Measurements from ENCODE around the gene FKBP1C.

The FKBP1C gene

GRCh38 chr6:63193324-63193723 lies 17.9 kb upstream of the FKBP1C start:
- DNase-seq: no peak
- H3K36me3 ChIP-seq (replicated peaks; ENCODE audit: insufficient read depth, low read length): no peaks in the 10 kb centered on the region
- no peak for TF ChIP-seq CTCF (IDR thresholded peaks at IDR 0.05; ENCODE audit: low read length)
- no peak for TF ChIP-seq EZH2 (optimal IDR thresholded peaks at IDR 0.05; ENCODE audit: low read depth, low read length)
- TF ChIP-seq EZH2phosphoT487 (IDR thresholded peaks at IDR 0.05; ENCODE audit: low read length): no peak

GRCh38 chr6:63197741-63198140 lies 13.5 kb upstream of the FKBP1C start:
- TF ChIP-seq EZH2 (optimal IDR thresholded peaks at IDR 0.05; ENCODE audit: low read depth, low read length): no peak
- TF ChIP-seq EZH2phosphoT487 (IDR thresholded peaks at IDR 0.05; ENCODE audit: low read length): no peak
- TF ChIP-seq CTCF (IDR thresholded peaks at IDR 0.05; ENCODE audit: low read length): no peak
- no peaks in the 10 kb centered on the region for H3K36me3 ChIP-seq (replicated peaks; ENCODE audit: insufficient read depth, low read length)
- H3F3A ChIP-seq (ENCODE audit: insufficient read depth, low read length): no peaks in the 10 kb centered on the region
- no peak overlapping the region for H3K27ac ChIP-seq (ENCODE audit: low read length)
- H3K9me3 ChIP-seq (replicated peaks; ENCODE audit: insufficient read depth, low read length): no peaks in the 10 kb centered on the region
- H3K4me1 ChIP-seq (ENCODE audit: low read length): no peaks in the 10 kb centered on the region
- H3K79me2 ChIP-seq (ENCODE audit: low read length): no peaks in the 10 kb centered on the region
- H3K9me2 ChIP-seq (replicated peaks; ENCODE audit: insufficient read depth, low read length): no peaks in the 10 kb centered on the region
- no peaks in the 10 kb centered on the region for H3K27me3 ChIP-seq (replicated peaks; ENCODE audit: insufficient read depth, low read length)
- no peak overlapping the region for H2AFZ ChIP-seq (ENCODE audit: low read length)
- no peak overlapping the region for H3K4me3 ChIP-seq (ENCODE audit: low read length)
- no peak for DNase-seq
- no peak overlapping the region for H3K4me2 ChIP-seq (ENCODE audit: low read depth, low read length)
- H4K20me1 ChIP-seq (ENCODE audit: insufficient read depth, low read length): no peaks in the 10 kb centered on the region
- H3K9ac ChIP-seq (ENCODE audit: low read length): no peak overlapping the region

More at GRCh38 chr6:63193324-63193723, 17.9 kb upstream of the FKBP1C start:
- H4K20me1 ChIP-seq (ENCODE audit: insufficient read depth, low read length): no peaks in the 10 kb centered on the region
- no peak overlapping the region for H3K27ac ChIP-seq (ENCODE audit: low read length)
- H3K79me2 ChIP-seq (ENCODE audit: low read length): no peaks in the 10 kb centered on the region
- no peaks in the 10 kb centered on the region for H3F3A ChIP-seq (ENCODE audit: insufficient read depth, low read length)
- no peaks in the 10 kb centered on the region for H3K27me3 ChIP-seq (replicated peaks; ENCODE audit: insufficient read depth, low read length)
- H2AFZ ChIP-seq (ENCODE audit: low read length): no peak overlapping the region
- no peaks in the 10 kb centered on the region for H3K4me1 ChIP-seq (ENCODE audit: low read length)
- H3K4me2 ChIP-seq (ENCODE audit: low read depth, low read length): no peak overlapping the region
- H3K9me2 ChIP-seq (replicated peaks; ENCODE audit: insufficient read depth, low read length): no peaks in the 10 kb centered on the region
- no peak overlapping the region for H3K4me3 ChIP-seq (ENCODE audit: low read length)
- H3K9me3 ChIP-seq (replicated peaks; ENCODE audit: insufficient read depth, low read length): no peaks in the 10 kb centered on the region
- no peak overlapping the region for H3K9ac ChIP-seq (ENCODE audit: low read length)

DNA sequence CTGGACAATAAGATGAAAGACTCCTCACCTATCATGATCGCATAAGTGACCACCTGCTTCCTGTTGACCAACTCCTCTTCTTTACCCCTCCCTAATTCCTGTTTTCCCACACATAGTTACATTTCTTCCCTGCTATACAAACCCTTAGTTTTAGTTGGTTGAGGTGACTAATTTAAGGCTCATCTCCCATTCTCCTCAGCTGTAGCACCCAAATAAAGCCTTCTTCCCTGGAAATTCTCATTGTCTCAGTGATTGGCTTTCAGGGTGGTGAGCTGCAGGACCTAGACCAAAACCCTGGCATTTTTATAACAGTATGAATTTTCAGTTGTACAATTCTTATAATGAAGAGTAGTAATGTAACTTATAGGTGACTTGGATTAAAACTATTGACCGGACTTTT lies 2.1 kb downstream of the FKBP1C start:
- H3K9me2 ChIP-seq (replicated peaks; ENCODE audit: insufficient read depth, low read length): no peaks in the 10 kb centered on the region
- no peaks in the 10 kb centered on the region for H3K36me3 ChIP-seq (replicated peaks; ENCODE audit: insufficient read depth, low read length)
- H3F3A ChIP-seq (ENCODE audit: insufficient read depth, low read length): no peaks in the 10 kb centered on the region
- TF ChIP-seq EZH2 (optimal IDR thresholded peaks at IDR 0.05; ENCODE audit: low read depth, low read length) (no peak), EZH2phosphoT487 (IDR thresholded peaks at IDR 0.05; ENCODE audit: low read length) (no peak), CTCF (IDR thresholded peaks at IDR 0.05; ENCODE audit: low read length) (no peak)
- DNase-seq: no peak
- H3K4me1 ChIP-seq (ENCODE audit: low read length): no peaks in the 10 kb centered on the region
- no peak overlapping the region for H3K9ac ChIP-seq (ENCODE audit: low read length)
- H3K79me2 ChIP-seq (ENCODE audit: low read length): no peaks in the 10 kb centered on the region
- no peak overlapping the region for H3K27ac ChIP-seq (ENCODE audit: low read length)
- H3K4me2 ChIP-seq (ENCODE audit: low read depth, low read length): no peak overlapping the region
- no peak overlapping the region for H2AFZ ChIP-seq (ENCODE audit: low read length)
- no peaks in the 10 kb centered on the region for H3K27me3 ChIP-seq (replicated peaks; ENCODE audit: insufficient read depth, low read length)
- H3K9me3 ChIP-seq (replicated peaks; ENCODE audit: insufficient read depth, low read length): no peaks in the 10 kb centered on the region
- H4K20me1 ChIP-seq (ENCODE audit: insufficient read depth, low read length): no peaks in the 10 kb centered on the region
- no peak overlapping the region for H3K4me3 ChIP-seq (ENCODE audit: low read length)

Data from MM.1S (cell line).